HepG2 (cell line): ENCODE results near the gene ETS1.

Source experiments
- MXD1 ChIP-seq: sonication (generic); formaldehyde crosslinking; IDR thresholded peaks from 2 replicates; pipeline ENCODE4 v1.4.0; 2020; ENCODE audit warnings: mild to moderate bottlenecking, missing genetic modification reagents
- TFE3 ChIP-seq: IDR thresholded peaks from 2 replicates; pipeline ENCODE4 v1.6.1; 2016
- ZNF253 ChIP-seq: sonication (generic); formaldehyde crosslinking; IDR thresholded peaks from 2 replicates; pipeline ENCODE4 v1.8.0; 2022; ENCODE audit warnings: mild to moderate bottlenecking, missing genetic modification reagents, borderline replicate concordance

GRCh38 chr11:128516886-128517285, 70.5 kb downstream of the ETS1 start:
- TF ChIP-seq TFE3 (CRISPR knock-in tag) (no peak), MXD1 (no peak), ZNF253 (CRISPR knock-in tag) (no peak)
